ENCODE results near the gene TTYH3. TPM values are rescaled to one million over a fixed set of nuclear protein-coding genes. Genes with fewer than 3 reads are reported as not detected.

The TTYH3 gene
- total and polyA plus RNA-seq, 2 of the 8 experiments (the other 6 are each of a cell fraction or from before 2014, with no cell fraction given): 66.2 to 169 TPM

GRCh38 chr7:2650451-2650850 is 18.7 kb downstream of the TTYH3 start:
- Histone ChIP-seq H2AK5ac (ENCODE audit: low read depth, low read length) (no peak overlapping the region), H2BK120ac (replicated peaks; ENCODE audit: low read depth, low read length) (no peak overlapping the region), H3K14ac (ENCODE audit: insufficient read length) (no peak overlapping the region), H3K9ac (replicated peaks in 1 of 4; ENCODE audit: extremely low read depth in 1 of 4, low read depth in 3 of 4, low read length in 3 of 4) (no peak overlapping the region), H3K36me3 (ENCODE audit: control insufficient read depth in 2 of 4, insufficient read depth in 4 of 4, low read length in 3 of 4) (peaks cover 2 to 37% (median 19%) of the 10 kb centered on the region in 4 experiments), H4K8ac (ENCODE audit: extremely low read depth, insufficient read depth, low read length) (no peak overlapping the region), H3K4me2 (ENCODE audit: insufficient read depth in 1 of 2, low read depth in 2 of 2, low read length in 2 of 2) (no peak overlapping the region), H2BK20ac (ENCODE audit: low read length) (no peak overlapping the region), H2AFZ (ENCODE audit: low read length) (no peak overlapping the region), H3K79me2 (ENCODE audit: control insufficient read depth in 1 of 2, insufficient read depth in 2 of 2, low read length in 2 of 2) (no peaks in the 10 kb centered on the region; a peak in 1 of 4 replicates), H3K9me3 (ENCODE audit: insufficient read depth in 2 of 2, low read depth in 1 of 2, low read length in 1 of 2) (no peaks in the 10 kb centered on the region), H2BK5ac (ENCODE audit: low read depth, low read length) (no peak overlapping the region), H3K4ac (replicated peaks; ENCODE audit: insufficient read length, low read depth, low read length) (no peak overlapping the region), H3K4me3 (ENCODE audit: extremely low read depth in 1 of 4, insufficient read depth in 2 of 4, low read depth in 3 of 4, low read length in 4 of 4) (no peak overlapping the region), H3K56ac (replicated peaks; ENCODE audit: insufficient read length, low read depth, low read length) (no peak overlapping the region), H3K23me2 (ENCODE audit: low read depth, low read length) (no peaks in the 10 kb centered on the region), H3K23ac (ENCODE audit: insufficient read length) (no peak overlapping the region), H4K20me1 (replicated peaks in 1 of 2; ENCODE audit: control insufficient read depth in 1 of 2, insufficient read depth in 2 of 2, low read length in 2 of 2) (peaks cover 7 to 28% of the 10 kb centered on the region in 2 experiments), H3K79me1 (ENCODE audit: low read depth, low read length) (no peaks in the 10 kb centered on the region; the same call in 1 of the 2 replicates), H4K5ac (ENCODE audit: insufficient read length, low read depth, low read length) (no peak overlapping the region), H2BK12ac (ENCODE audit: low read depth, low read length) (no peak overlapping the region), H3K4me1 (replicated peaks in 1 of 4; ENCODE audit: control insufficient read depth in 3 of 4, insufficient read depth in 4 of 4, low read length in 3 of 4) (peaks cover 0 to 13% (median 7%) of the 10 kb centered on the region in 4 experiments; a peak in 6 of 7 replicates), H3K27me3 (replicated peaks in 1 of 4; ENCODE audit: control insufficient read depth in 3 of 4, extremely low read depth in 1 of 4, insufficient read depth in 3 of 4, low read length in 3 of 4) (no peaks in the 10 kb centered on the region), H4K91ac (replicated peaks; ENCODE audit: insufficient read length, low read length) (no peak overlapping the region), H3K27ac (ENCODE audit: low read depth, low read length) (no peak overlapping the region), H3K18ac (ENCODE audit: extremely low read depth, low read length) (no peak overlapping the region), H2BK15ac (ENCODE audit: low read length) (no peak overlapping the region)
- TF ChIP-seq, protein P1, sequence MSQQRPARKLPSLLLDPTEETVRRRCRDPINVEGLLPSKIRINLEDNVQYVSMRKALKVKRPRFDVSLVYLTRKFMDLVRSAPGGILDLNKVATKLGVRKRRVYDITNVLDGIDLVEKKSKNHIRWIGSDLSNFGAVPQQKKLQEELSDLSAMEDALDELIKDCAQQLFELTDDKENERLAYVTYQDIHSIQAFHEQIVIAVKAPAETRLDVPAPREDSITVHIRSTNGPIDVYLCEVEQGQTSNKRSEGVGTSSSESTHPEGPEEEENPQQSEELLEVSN (IDR thresholded peaks at IDR 0.05): no peak
- TF ChIP-seq GABPA (IDR thresholded peaks at IDR 0.05; ENCODE audit: borderline replicate concordance, insufficient read depth, low read length) (no peak), GTF2F1 (IDR thresholded peaks at IDR 0.05; ENCODE audit: borderline replicate concordance, low read depth, low read length) (no peak), YY1 (IDR thresholded peaks at IDR 0.05; ENCODE audit: low read depth, low read length) (no peak), CHD1 (IDR thresholded peaks at IDR 0.05; ENCODE audit: low read depth, low read length) (no peak), BRCA1 (IDR thresholded peaks at IDR 0.05; ENCODE audit: low read depth, low read length) (no peak), EGR1 (IDR thresholded peaks at IDR 0.05; ENCODE audit: borderline replicate concordance, low read depth, low read length) (no peak), TCF12 (IDR thresholded peaks at IDR 0.05; ENCODE audit: low read depth, low read length) (no peak), MAFK (IDR thresholded peaks at IDR 0.05; ENCODE audit: low read depth, low read length) (no peak), TAF1 (IDR thresholded peaks at IDR 0.05; ENCODE audit: low read depth, low read length) (no peak), EP300 (IDR thresholded peaks at IDR 0.05; ENCODE audit: borderline replicate concordance in 1 of 2, low read depth in 2 of 2, low read length in 2 of 2) (no peak), ZNF274 (IDR thresholded peaks at IDR 0.05; ENCODE audit: borderline replicate concordance, extremely low read depth, low read length) (no peak), JUN (IDR thresholded peaks at IDR 0.05; ENCODE audit: low read depth, low read length) (no peak), SUZ12 (IDR thresholded peaks at IDR 0.05; ENCODE audit: low read length) (no peak)
- CTCF ChIA-PET (ENCODE audit: partially characterized antibody): interaction anchor here (0.8 to 3.8 kb wide), 13 partner anchors 9 to 199 kb away, joined by 3 to 26 read pairs (median 4); no protein-coding TSS in a partner anchor
- no peak for FAIRE-seq
- POLR2A ChIA-PET (ENCODE audit: partially characterized antibody): interaction anchor here (0.7 to 1.9 kb wide), 7 partner anchors 9 to 65 kb away, joined by 3 to 9 read pairs (median 3); no protein-coding TSS in a partner anchor
- WGBS, 2 experiments (ENCODE audit: extremely low coverage in 1 of 2, insufficient coverage in 1 of 2, insufficient read length in 1 of 2, insufficient replicate concordance in 2 of 2, low coverage in 1 of 2, low lambda C conversion rate in 2 of 2, missing lambda C conversion rate in 1 of 2): 94% methylated on average over 6 of the region's 8 CpGs; no CpG with 5 or more reads in 1 of the 2 experiments
- DNase-seq (ENCODE audit: low read depth in 1 of 2, low spot score in 2 of 2): no peak

Measured in H1 (cell line).